ENCODE data around the gene MYO1C. TPM values are rescaled to one million over a fixed set of nuclear protein-coding genes. Genes with fewer than 3 reads are reported as not detected.
"Not testable (repeated sequence)": the region's sequence is repeated elsewhere in the genome, so short reads cannot be mapped to it uniquely, and the experiment has no call there.

Gene MYO1C
- total RNA-seq, 4 donors from 2014 or later = 144 to 232 (median 179) TPM

DNA sequence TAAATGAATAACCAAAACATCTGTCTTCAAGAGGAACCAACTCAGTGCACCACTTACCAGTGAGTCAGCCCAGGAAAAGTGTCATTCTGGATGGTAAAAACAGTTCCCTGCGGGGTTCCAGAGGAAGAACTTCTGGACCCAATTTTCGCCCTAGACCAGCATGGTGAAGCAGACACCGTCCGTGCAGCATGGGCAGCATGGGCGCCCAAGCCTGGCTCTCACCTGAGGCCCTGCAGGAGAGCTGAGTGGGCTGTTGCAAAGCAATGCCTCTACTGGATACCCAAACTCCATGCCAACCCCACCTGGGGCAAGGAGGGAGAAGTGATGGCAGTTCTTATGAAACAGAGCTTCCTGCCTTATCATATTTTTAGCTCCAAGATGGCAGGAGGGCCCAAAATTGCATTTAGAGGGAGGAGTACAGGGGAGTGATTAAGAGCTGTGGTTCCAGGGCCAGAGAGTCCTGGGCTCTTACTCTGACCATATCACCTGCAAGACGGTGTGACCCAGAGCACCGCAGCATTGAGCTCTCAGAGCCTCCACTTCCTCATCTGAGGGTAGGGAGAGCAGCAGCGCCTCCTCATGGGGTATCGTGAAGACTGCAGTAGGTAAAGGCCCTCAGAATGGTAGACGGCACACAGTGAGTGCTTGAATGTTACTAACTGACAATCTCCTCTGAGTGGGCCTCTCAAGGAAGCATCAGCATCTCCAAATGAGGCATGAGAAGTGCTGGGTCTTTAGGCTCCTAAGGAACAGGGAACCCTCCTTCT lies 40.5 kb upstream of the MYO1C start:
- H3K9me3 ChIP-seq = no peaks in the 10 kb centered on the region
- H3K27me3 ChIP-seq = no peaks in the 10 kb centered on the region
- H3K4me3 ChIP-seq = no peak overlapping the region
- peaks cover 0 to 93% (median 0%) of the 10 kb centered on the region in 3 donors for H3K36me3 ChIP-seq
- peak overlapping the region in 2 of 4 donors; percentile 3 to 17 for H3K27ac ChIP-seq
- peak in 2 of 3 donors; percentile 45 to 72 for DNase-seq
- TF ChIP-seq POLR2A (IDR thresholded peaks at IDR 0.05) = no peak
- TF ChIP-seq, protein P1, sequence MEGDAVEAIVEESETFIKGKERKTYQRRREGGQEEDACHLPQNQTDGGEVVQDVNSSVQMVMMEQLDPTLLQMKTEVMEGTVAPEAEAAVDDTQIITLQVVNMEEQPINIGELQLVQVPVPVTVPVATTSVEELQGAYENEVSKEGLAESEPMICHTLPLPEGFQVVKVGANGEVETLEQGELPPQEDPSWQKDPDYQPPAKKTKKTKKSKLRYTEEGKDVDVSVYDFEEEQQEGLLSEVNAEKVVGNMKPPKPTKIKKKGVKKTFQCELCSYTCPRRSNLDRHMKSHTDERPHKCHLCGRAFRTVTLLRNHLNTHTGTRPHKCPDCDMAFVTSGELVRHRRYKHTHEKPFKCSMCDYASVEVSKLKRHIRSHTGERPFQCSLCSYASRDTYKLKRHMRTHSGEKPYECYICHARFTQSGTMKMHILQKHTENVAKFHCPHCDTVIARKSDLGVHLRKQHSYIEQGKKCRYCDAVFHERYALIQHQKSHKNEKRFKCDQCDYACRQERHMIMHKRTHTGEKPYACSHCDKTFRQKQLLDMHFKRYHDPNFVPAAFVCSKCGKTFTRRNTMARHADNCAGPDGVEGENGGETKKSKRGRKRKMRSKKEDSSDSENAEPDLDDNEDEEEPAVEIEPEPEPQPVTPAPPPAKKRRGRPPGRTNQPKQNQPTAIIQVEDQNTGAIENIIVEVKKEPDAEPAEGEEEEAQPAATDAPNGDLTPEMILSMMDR (IDR thresholded peaks at IDR 0.05) = peak in 5 of 6 experiments; percentile 21 to 41 (median 32)
- no peaks in the 10 kb centered on the region for H3K4me1 ChIP-seq

DNA sequence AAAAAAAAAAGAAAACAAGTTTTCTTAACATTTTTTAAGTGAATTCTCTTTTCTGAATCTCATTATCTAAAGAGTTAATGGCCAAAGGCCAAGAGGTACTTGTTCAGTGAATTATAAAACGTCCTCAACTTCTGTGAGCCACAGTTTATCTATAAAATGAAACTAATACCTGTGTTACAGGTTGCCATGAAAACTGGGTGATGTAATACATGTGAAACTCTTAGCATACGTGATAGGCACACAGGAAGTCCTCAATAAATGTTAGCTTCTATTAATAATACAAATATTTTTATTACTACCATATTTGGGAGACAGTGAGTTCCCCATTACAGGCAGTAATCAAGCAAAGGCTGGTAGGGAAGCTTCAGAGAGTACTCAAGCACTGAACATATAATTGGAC lies 37.4 kb upstream of the MYO1C start:
- H3K4me1 ChIP-seq = no peaks in the 10 kb centered on the region
- H3K4me3 ChIP-seq = no peak overlapping the region
- no peak overlapping the region for H3K27ac ChIP-seq
- no peaks in the 10 kb centered on the region for H3K27me3 ChIP-seq
- H3K9me3 ChIP-seq = no peaks in the 10 kb centered on the region
- DNase-seq = no peak
- no peak for TF ChIP-seq POLR2A (IDR thresholded peaks at IDR 0.05)
- TF ChIP-seq, protein P1 (IDR thresholded peaks at IDR 0.05) = no peak
- H3K36me3 ChIP-seq = peaks cover 0 to 91% (median 0%) of the 10 kb centered on the region in 3 donors

DNA sequence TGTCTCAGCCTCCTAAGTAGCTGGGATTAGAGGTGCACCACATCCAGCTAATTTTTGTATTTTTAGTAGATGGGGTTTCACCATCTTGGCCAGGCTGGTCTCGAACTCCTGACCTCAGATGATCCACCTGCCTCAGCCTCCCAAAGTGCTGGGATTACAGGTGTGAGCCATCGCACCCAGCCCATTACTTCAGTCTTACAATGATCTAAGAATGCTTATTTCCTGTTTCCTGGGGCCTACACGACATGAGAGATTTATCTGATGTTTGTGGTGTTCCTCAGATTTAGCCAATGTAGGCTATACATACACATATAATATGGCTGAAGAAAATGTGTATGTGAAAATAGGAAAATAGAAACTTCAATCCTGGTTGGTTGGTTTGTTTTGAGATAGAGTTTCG lies 34.4 kb upstream of the MYO1C start:
- not testable (repeated sequence) for H3K4me3 ChIP-seq, H3K4me1 ChIP-seq, H3K9me3 ChIP-seq, H3K27ac ChIP-seq, DNase-seq, H3K27me3 ChIP-seq
- H3K36me3 ChIP-seq = peaks cover 0 to 87% (median 0%) of the 10 kb centered on the region in 3 donors

DNA sequence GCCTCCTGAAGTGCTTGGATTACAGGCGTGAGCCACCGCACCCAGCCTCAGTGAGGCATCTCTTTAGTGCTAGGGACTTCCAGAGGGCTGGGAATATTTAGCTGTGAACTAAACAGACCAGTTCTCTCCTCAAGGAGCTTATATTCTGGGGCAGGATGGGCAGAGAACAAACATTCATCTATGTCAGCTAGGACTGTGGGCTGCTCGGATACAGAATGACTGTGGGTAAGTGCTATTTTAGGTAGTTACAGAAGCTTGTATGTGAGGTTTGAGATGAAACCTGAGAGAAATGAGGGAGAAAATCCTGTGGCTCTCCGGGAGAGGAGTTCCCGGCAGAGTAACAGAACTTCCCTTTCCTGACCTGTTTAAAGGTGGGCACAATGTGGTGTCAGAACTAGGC lies 30.1 kb upstream of the MYO1C start:
- TF ChIP-seq, protein P1 (IDR thresholded peaks at IDR 0.05) = no peak
- no peak for TF ChIP-seq POLR2A (IDR thresholded peaks at IDR 0.05)
- no peaks in the 10 kb centered on the region for H3K27me3 ChIP-seq
- no peak overlapping the region for H3K4me3 ChIP-seq
- H3K36me3 ChIP-seq = peaks cover 0 to 70% (median 0%) of the 10 kb centered on the region in 3 donors
- H3K27ac ChIP-seq = no peak overlapping the region
- DNase-seq = no peak
- peaks cover 0 to 2% (median 1%) of the 10 kb centered on the region in 4 donors for H3K4me1 ChIP-seq
- no peaks in the 10 kb centered on the region for H3K9me3 ChIP-seq

DNA sequence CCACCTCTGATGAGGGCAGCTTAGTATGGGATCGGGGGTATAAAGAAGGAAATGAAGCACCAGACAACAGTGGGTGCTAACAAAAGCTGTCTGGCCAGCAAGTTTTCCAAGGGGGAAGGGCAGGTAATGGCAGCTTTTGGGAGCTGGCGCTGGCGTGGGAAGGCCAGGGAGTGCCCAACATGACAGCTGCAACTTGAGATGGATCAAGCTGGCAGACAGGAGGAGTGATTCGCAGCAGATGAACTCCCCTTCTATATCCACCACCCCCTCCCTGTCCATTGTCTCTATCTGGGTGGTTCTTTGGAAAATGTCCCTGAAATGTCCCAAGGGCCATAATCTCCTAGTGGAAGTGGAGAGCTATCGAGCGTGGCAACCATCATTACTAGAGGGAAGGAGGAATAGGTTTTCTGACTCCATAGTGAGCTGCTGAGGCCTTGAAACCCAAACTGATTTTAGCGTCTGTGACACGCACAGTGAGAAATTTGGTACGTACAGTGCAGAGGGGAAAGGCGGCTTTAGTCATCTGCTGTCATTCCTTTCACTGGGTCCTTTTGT lies 28.7 kb upstream of the MYO1C start:
- Histone ChIP-seq H3K9me3 (no peaks in the 10 kb centered on the region), H3K27me3 (no peaks in the 10 kb centered on the region), H3K36me3 (peaks cover 0 to 58% (median 0%) of the 10 kb centered on the region in 3 donors), H3K27ac (no peak overlapping the region), H3K4me1 (peaks cover 0 to 8% (median 5%) of the 10 kb centered on the region in 4 donors), H3K4me3 (no peak overlapping the region)
- no peak for DNase-seq
- no peak for TF ChIP-seq POLR2A (IDR thresholded peaks at IDR 0.05)
- TF ChIP-seq, protein P1 (IDR thresholded peaks at IDR 0.05) = no peak

DNA sequence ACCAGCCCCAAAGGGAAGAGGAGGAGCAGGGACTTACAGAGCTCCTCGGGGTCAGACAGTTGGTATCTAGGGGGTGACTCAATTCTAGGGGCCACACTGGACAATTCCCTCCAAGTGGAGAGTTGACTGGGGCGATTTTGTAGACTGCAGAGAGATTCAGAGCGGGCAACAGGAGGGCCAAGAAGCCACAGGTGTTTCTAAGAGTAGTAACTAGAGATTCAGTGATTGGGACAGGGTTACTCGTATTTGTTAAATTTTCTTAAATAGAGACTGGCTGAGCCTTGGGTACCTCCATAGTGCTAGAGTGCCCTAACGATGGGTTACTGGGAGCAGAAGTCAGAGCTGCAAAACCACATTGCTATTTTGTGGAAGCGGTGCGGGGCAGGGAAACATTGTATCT lies 27.2 kb upstream of the MYO1C start:
- TF ChIP-seq, protein P1 (IDR thresholded peaks at IDR 0.05) = no peak
- no peak for TF ChIP-seq POLR2A (IDR thresholded peaks at IDR 0.05)
- H3K4me3 ChIP-seq = no peak overlapping the region
- no peaks in the 10 kb centered on the region for H3K9me3 ChIP-seq
- DNase-seq = no peak
- H3K36me3 ChIP-seq = peaks cover 0 to 44% (median 0%) of the 10 kb centered on the region in 3 donors
- no peak overlapping the region for H3K27ac ChIP-seq
- peaks cover 0 to 15% (median 12%) of the 10 kb centered on the region in 4 donors for H3K4me1 ChIP-seq
- no peaks in the 10 kb centered on the region for H3K27me3 ChIP-seq

Data from Peyer's patch (tissue), 4 donors.